Liver (tissue), 9 donors: ENCODE results near the gene MPST. TPM values are rescaled to one million over a fixed set of nuclear protein-coding genes. Genes with fewer than 3 reads are reported as not detected.

Source experiments
- DNase-seq: peaks from one replicate; pipeline ENCODE4 v3.0.0-alpha.2; 2017; ENCODE audit warnings: low spot score
- H3K27ac ChIP-seq, 2 donors: one replicate each; pipeline ENCODE4 v1.7.0; 2013; ENCODE audit warnings: inconsistent platforms in 2 of 2, low read length in 2 of 2, control low read depth in 1 of 2, low read depth in 1 of 2, mild to moderate bottlenecking in 1 of 2
- H3K27me3 ChIP-seq, 4 donors: one replicate each; pipeline versions ENCODE4 v1.6.1 to v1.7.0; 2013; ENCODE audit warnings: low read length in 3 of 4, inconsistent platforms in 1 of 4, mild to moderate bottlenecking in 1 of 4, moderate library complexity in 1 of 4; ENCODE audit not compliant: control insufficient read depth in 4 of 4, insufficient read depth in 4 of 4
- H3K36me3 ChIP-seq, 4 donors: one replicate each; pipeline versions ENCODE4 v1.6.1 to v1.7.0; 2013; ENCODE audit warnings: low read length in 3 of 4, mild to moderate bottlenecking in 3 of 4, low read depth in 1 of 4, moderate library complexity in 1 of 4; ENCODE audit not compliant: control insufficient read depth in 4 of 4, insufficient read depth in 3 of 4
- H3K4me1 ChIP-seq, 4 donors: one replicate each; pipeline versions ENCODE4 v1.6.1 to v1.7.0; 2013; ENCODE audit warnings: low read length in 3 of 4, mild to moderate bottlenecking in 3 of 4, moderate library complexity in 1 of 4; ENCODE audit not compliant: control insufficient read depth in 4 of 4, insufficient read depth in 4 of 4
- H3K4me3 ChIP-seq, 3 donors: one replicate each; pipeline versions ENCODE4 v1.6.1 to v1.7.0; 2013; ENCODE audit warnings: low read length in 3 of 3, control low read depth in 1 of 3, low read depth in 1 of 3, mild to moderate bottlenecking in 1 of 3
- H3K9ac ChIP-seq, 2 donors: one replicate each; pipeline ENCODE4 v1.7.0; 2013; ENCODE audit warnings: low read length in 2 of 2, mild to moderate bottlenecking in 2 of 2, moderate library complexity in 2 of 2, control low read depth in 1 of 2, low read depth in 1 of 2
- H3K9me3 ChIP-seq, 4 donors: one replicate each; pipeline versions ENCODE4 v1.6.1 to v1.7.0; 2013; ENCODE audit warnings: low read length in 3 of 4; ENCODE audit not compliant: control insufficient read depth in 4 of 4
- EGR1 ChIP-seq, 2 donors: IDR thresholded peaks; 2 replicates each; pipeline ENCODE4 v1.6.1; 2016 to 2018; ENCODE audit warnings: antibody characterized with exemption in 2 of 2, low read depth in 2 of 2
- FOXA1 ChIP-seq: IDR thresholded peaks from 2 replicates; pipeline ENCODE4 v1.6.1; 2016; ENCODE audit warnings: antibody characterized with exemption
- FOXA2 ChIP-seq: IDR thresholded peaks from 2 replicates; pipeline ENCODE4 v1.6.1; 2016; ENCODE audit warnings: antibody characterized with exemption
- GABPA ChIP-seq, 2 donors: IDR thresholded peaks in 1 of 2; conservative IDR thresholded peaks in 1 of 2; 2 replicates each; pipeline ENCODE4 v1.6.1; 2016; ENCODE audit warnings: antibody characterized with exemption in 2 of 2, mild to moderate bottlenecking in 1 of 2, moderate library complexity in 1 of 2
- HNF4A ChIP-seq, 2 donors: conservative IDR thresholded peaks; 2 replicates each; pipeline ENCODE4 v1.6.1; 2016; ENCODE audit warnings: antibody characterized with exemption in 2 of 2, mild to moderate bottlenecking in 2 of 2
- HNF4G ChIP-seq: IDR thresholded peaks from 2 replicates; pipeline ENCODE4 v1.6.1; 2016; ENCODE audit warnings: antibody characterized with exemption
- JUND ChIP-seq, 2 donors: IDR thresholded peaks; 2 replicates each; pipeline ENCODE4 v1.6.1; 2016; ENCODE audit warnings: antibody characterized with exemption in 2 of 2
- NR2F2 ChIP-seq: IDR thresholded peaks from 2 replicates; pipeline ENCODE4 v1.6.1; 2016; ENCODE audit warnings: antibody characterized with exemption
- RAD21 ChIP-seq, 2 donors: IDR thresholded peaks; 2 replicates each; pipeline ENCODE4 v1.6.1; 2016; ENCODE audit warnings: antibody characterized with exemption in 2 of 2, mild to moderate bottlenecking in 2 of 2
- RXRA ChIP-seq, 2 donors: IDR thresholded peaks; 2 replicates each; pipeline ENCODE4 v1.6.1; 2017 to 2018; ENCODE audit warnings: antibody characterized with exemption in 2 of 2, mild to moderate bottlenecking in 1 of 2
- SP1 ChIP-seq: IDR thresholded peaks from 2 replicates; pipeline ENCODE4 v1.6.1; 2018; ENCODE audit warnings: antibody characterized with exemption, mild to moderate bottlenecking
- TAF1 ChIP-seq: conservative IDR thresholded peaks from 2 replicates; pipeline ENCODE4 v1.6.1; 2016; ENCODE audit warnings: antibody characterized with exemption, mild to moderate bottlenecking
- YY1 ChIP-seq: IDR thresholded peaks from 2 replicates; pipeline ENCODE4 v1.6.1; 2016; ENCODE audit warnings: antibody characterized with exemption, mild to moderate bottlenecking
- WGBS: extraction: QIAGEN DNeasy Blood & Tissue Kit; methylation state at CpG from one replicate; pipeline ENCODE4 v1.1.7; 2013; 5-methylcytosine and 5-hydroxymethylcytosine counted together
- polyA plus RNA-seq, 2 donors: library from polyadenylated mRNA; stranded (reverse) in 1 of 2; unstranded in 1 of 2; fragments of 200-250 nt in 1 of 2; fragments of >200 nt in 1 of 2; fragmentation: Nextera tagmentation in 1 of 2; extraction: Ambion mirVana in 1 of 2; gene quantifications; one replicate each; pipeline versions ENCODE4 v1.2.1 to v1.2.3, GENCODE V29; 2013 to 2015
- total RNA-seq, 2 donors: library from RNA; depleted of rRNA; stranded (reverse); fragments of >200 nt; gene quantifications; one replicate each; pipeline ENCODE4 v1.2.3, GENCODE V29; 2014
- TF ChIP-seq, protein P1 (sequence below): fragments of 150-350 bp; IDR thresholded peaks from 2 replicates; pipeline ENCODE4 v1.5.1; 2017; ENCODE audit warnings: improper control_type of control experiment, low read depth, low read length; ENCODE audit not compliant: missing input control
- TF ChIP-seq, protein P2 (sequence below): IDR thresholded peaks from 2 replicates; pipeline ENCODE4 v1.6.1; 2016; ENCODE audit warnings: antibody characterized with exemption
- TF ChIP-seq, protein P3 (sequence below): IDR thresholded peaks from 2 replicates; pipeline ENCODE4 v1.6.1; 2016; ENCODE audit warnings: antibody characterized with exemption, mild to moderate bottlenecking
- TF ChIP-seq, protein P4 (sequence below): IDR thresholded peaks from 2 replicates; pipeline ENCODE4 v1.6.1; 2016; ENCODE audit warnings: antibody characterized with exemption
- TF ChIP-seq, protein P5 (sequence below): IDR thresholded peaks from 2 replicates; pipeline ENCODE4 v1.6.1; 2016; ENCODE audit warnings: antibody characterized with exemption
- donor health status: healthy.
- donor health status: healthy.
- donor health status: healthy.
- donor health status: healthy.
- donor health status: healthy.

The MPST gene
- total and polyA plus RNA-seq, 4 donors: 124 to 277 (median 199) TPM

DNA sequence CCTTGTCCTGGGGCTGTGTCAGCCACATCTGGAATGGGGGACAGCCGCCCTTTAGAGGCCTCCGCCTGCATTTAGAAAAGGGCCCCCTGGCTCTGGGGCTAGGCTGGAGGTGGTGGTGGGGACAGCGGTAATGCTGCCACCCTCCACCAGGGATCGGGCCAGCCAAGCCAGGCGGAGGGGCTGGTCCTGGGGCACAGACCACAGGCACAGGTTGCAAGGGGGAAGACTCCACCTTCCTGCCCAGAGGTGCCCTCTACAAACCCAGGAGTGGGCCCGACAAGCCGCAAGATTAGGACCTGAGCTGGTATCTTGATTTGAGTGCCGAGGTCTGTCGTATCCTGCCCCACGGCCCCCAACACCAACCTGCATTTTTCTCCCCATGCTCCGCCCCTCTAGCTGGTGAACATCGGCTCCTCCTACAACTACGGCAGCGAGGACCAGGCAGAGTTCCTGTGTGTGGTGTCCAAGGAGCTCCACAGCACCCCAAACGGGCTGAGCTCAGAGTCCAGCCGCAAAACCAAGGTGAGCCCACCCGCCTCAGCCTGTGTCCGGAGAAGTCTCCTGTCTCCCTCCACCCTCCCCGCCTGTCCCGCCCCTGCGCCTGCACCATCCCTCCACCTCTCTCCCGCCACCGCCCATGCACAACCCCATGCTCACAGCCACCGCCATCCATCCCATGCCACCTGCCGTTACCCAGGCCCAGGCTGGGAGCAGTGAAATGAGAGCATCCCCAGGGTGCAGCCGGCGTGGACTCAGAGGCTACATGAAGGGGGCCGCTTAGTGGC is 39.6 kb downstream of the MPST start:
- Histone ChIP-seq H3K9ac (no peak overlapping the region), H3K4me1 (no peaks in the 10 kb centered on the region), H3K27me3 (no peaks in the 10 kb centered on the region), H3K4me3 (no peak overlapping the region), H3K36me3 (no peaks in the 10 kb centered on the region), H3K9me3 (no peaks in the 10 kb centered on the region), H3K27ac (no peak overlapping the region)
- DNase-seq: no peak
- WGBS: 96% methylated on average over 28 of the region's 28 CpGs
- no peak for TF ChIP-seq FOXA1
- no peak for TF ChIP-seq GABPA (IDR thresholded peaks at IDR 0.05 in 1 of 2, conservative IDR thresholded peaks at IDR 0.05 in 1 of 2)
- TF ChIP-seq HNF4A (conservative IDR thresholded peaks at IDR 0.05): no peak
- TF ChIP-seq, protein P1, sequence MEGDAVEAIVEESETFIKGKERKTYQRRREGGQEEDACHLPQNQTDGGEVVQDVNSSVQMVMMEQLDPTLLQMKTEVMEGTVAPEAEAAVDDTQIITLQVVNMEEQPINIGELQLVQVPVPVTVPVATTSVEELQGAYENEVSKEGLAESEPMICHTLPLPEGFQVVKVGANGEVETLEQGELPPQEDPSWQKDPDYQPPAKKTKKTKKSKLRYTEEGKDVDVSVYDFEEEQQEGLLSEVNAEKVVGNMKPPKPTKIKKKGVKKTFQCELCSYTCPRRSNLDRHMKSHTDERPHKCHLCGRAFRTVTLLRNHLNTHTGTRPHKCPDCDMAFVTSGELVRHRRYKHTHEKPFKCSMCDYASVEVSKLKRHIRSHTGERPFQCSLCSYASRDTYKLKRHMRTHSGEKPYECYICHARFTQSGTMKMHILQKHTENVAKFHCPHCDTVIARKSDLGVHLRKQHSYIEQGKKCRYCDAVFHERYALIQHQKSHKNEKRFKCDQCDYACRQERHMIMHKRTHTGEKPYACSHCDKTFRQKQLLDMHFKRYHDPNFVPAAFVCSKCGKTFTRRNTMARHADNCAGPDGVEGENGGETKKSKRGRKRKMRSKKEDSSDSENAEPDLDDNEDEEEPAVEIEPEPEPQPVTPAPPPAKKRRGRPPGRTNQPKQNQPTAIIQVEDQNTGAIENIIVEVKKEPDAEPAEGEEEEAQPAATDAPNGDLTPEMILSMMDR: no peak
- no peak for TF ChIP-seq JUND (IDR thresholded peaks at IDR 0.05)
- TF ChIP-seq, protein P2, sequence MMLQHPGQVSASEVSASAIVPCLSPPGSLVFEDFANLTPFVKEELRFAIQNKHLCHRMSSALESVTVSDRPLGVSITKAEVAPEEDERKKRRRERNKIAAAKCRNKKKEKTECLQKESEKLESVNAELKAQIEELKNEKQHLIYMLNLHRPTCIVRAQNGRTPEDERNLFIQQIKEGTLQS: no peak
- TF ChIP-seq, protein P3, sequence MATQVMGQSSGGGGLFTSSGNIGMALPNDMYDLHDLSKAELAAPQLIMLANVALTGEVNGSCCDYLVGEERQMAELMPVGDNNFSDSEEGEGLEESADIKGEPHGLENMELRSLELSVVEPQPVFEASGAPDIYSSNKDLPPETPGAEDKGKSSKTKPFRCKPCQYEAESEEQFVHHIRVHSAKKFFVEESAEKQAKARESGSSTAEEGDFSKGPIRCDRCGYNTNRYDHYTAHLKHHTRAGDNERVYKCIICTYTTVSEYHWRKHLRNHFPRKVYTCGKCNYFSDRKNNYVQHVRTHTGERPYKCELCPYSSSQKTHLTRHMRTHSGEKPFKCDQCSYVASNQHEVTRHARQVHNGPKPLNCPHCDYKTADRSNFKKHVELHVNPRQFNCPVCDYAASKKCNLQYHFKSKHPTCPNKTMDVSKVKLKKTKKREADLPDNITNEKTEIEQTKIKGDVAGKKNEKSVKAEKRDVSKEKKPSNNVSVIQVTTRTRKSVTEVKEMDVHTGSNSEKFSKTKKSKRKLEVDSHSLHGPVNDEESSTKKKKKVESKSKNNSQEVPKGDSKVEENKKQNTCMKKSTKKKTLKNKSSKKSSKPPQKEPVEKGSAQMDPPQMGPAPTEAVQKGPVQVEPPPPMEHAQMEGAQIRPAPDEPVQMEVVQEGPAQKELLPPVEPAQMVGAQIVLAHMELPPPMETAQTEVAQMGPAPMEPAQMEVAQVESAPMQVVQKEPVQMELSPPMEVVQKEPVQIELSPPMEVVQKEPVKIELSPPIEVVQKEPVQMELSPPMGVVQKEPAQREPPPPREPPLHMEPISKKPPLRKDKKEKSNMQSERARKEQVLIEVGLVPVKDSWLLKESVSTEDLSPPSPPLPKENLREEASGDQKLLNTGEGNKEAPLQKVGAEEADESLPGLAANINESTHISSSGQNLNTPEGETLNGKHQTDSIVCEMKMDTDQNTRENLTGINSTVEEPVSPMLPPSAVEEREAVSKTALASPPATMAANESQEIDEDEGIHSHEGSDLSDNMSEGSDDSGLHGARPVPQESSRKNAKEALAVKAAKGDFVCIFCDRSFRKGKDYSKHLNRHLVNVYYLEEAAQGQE: no peak
- no peak for TF ChIP-seq HNF4G
- TF ChIP-seq, protein P4, sequence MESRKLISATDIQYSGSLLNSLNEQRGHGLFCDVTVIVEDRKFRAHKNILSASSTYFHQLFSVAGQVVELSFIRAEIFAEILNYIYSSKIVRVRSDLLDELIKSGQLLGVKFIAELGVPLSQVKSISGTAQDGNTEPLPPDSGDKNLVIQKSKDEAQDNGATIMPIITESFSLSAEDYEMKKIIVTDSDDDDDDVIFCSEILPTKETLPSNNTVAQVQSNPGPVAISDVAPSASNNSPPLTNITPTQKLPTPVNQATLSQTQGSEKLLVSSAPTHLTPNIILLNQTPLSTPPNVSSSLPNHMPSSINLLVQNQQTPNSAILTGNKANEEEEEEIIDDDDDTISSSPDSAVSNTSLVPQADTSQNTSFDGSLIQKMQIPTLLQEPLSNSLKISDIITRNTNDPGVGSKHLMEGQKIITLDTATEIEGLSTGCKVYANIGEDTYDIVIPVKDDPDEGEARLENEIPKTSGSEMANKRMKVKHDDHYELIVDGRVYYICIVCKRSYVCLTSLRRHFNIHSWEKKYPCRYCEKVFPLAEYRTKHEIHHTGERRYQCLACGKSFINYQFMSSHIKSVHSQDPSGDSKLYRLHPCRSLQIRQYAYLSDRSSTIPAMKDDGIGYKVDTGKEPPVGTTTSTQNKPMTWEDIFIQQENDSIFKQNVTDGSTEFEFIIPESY: no peak
- TF ChIP-seq TAF1: no peak
- TF ChIP-seq YY1: no peak
- TF ChIP-seq, protein P5, sequence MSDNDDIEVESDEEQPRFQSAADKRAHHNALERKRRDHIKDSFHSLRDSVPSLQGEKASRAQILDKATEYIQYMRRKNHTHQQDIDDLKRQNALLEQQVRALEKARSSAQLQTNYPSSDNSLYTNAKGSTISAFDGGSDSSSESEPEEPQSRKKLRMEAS: no peak
- no peak for TF ChIP-seq NR2F2
- no peak for TF ChIP-seq RAD21 (IDR thresholded peaks at IDR 0.05)
- no peak for TF ChIP-seq RXRA (IDR thresholded peaks at IDR 0.05)
- no peak for TF ChIP-seq EGR1 (IDR thresholded peaks at IDR 0.05; ENCODE audit: low read depth in 2 of 2)
- TF ChIP-seq FOXA2: no peak
- TF ChIP-seq SP1: no peak
